ENCODE measurements around the gene DHRS1.

The DHRS1 gene

GRCh38 chr14:24308342-24309124 is 9.0 kb upstream of the DHRS1 start:
- DNase-seq: no peak

- DNase-seq: no peak
Measured at GRCh38 chr14:24307575-24308341, 8.2 kb upstream of the DHRS1 start, which contains the start of gene CIDEB. Gene CIDEB, minus strand, starts transcription at chr14:24307977. Its CDS starts 119 bp downstream, at chr14:24307858.

GRCh38 chr14:24307156-24307574 is 7.6 kb upstream of the DHRS1 start:
- DNase-seq: no peak

GRCh38 chr14:24304019-24304387 is 4.4 kb upstream of the DHRS1 start:
- DNase-seq: no peak

GRCh38 chr14:24300326-24300980 is 873 bp upstream of the DHRS1 start:
- DNase-seq: no peak

- no peak for DNase-seq
Measured at GRCh38 chr14:24298892-24299254, 707 bp downstream of the DHRS1 start.

- no peak for DNase-seq
Measured at GRCh38 chr14:24297190-24297964, 2.2 kb downstream of the DHRS1 start.

- DNase-seq: no peak
Measured at GRCh38 chr14:24296341-24297157, 3.0 kb downstream of the DHRS1 start.

- no peak for DNase-seq
Measured at GRCh38 chr14:24293525-24293924, 6.1 kb downstream of the DHRS1 start.

GRCh38 chr14:24292118-24292807 is 7.3 kb downstream of the DHRS1 start:
- no peak for DNase-seq

- DNase-seq: no peak
Measured at GRCh38 chr14:24291446-24292117, 8.0 kb downstream of the DHRS1 start.

GRCh38 chr14:24290746-24291145 is 8.8 kb downstream of the DHRS1 start:
- DNase-seq: no peak

GRCh38 chr14:24289649-24290280 is 9.8 kb downstream of the DHRS1 start:
- no peak for DNase-seq

GRCh38 chr14:24286996-24287395 is 12.6 kb downstream of the DHRS1 start:
- DNase-seq: no peak

GRCh38 chr14:24285351-24285750 is 14.2 kb downstream of the DHRS1 start:
- no peak for DNase-seq

- no peak for DNase-seq
Measured at GRCh38 chr14:24284501-24285035, 15.0 kb downstream of the DHRS1 start.

- DNase-seq: no peak
Measured at GRCh38 chr14:24283796-24284460, 15.7 kb downstream of the DHRS1 start.

- DNase-seq: no peak
Measured at GRCh38 chr14:24282736-24283135, 16.8 kb downstream of the DHRS1 start.

GRCh38 chr14:24281636-24282035 is 17.9 kb downstream of the DHRS1 start:
- DNase-seq: no peak
